Measurements from ENCODE around the gene SYPL2.
"Not testable (repeated sequence)": the region's sequence is repeated elsewhere in the genome, so short reads cannot be mapped to it uniquely, and the experiment has no call there.

The SYPL2 gene

GRCh38 chr1:109468903-109469302 is 2.6 kb downstream of the SYPL2 start:
- Histone ChIP-seq H3K4me2 (no peak overlapping the region), H3K9me3 (peaks cover 16% of the 10 kb centered on the region), H3K36me3 (no peaks in the 10 kb centered on the region), H3K4me3 (no peak overlapping the region), H3K9ac (no peak overlapping the region), H3K4me1 (peaks cover 9% of the 10 kb centered on the region; the same call in 1 of the 2 replicates), H3K27ac (no peak overlapping the region), H4K20me1 (no peaks in the 10 kb centered on the region), H3K27me3 (peaks cover 60% of the 10 kb centered on the region)
- TF ChIP-seq Cebpa-rat (IDR thresholded peaks at IDR 0.05) = no peak

- Histone ChIP-seq H3K4me2 (no peak overlapping the region), H3K36me3 (no peaks in the 10 kb centered on the region), H3K9me3 (peaks cover 16% of the 10 kb centered on the region), H3K27me3 (peaks cover 50% of the 10 kb centered on the region), H3K4me3 (no peak overlapping the region), H4K20me1 (no peaks in the 10 kb centered on the region), H3K27ac (no peak overlapping the region), H3K4me1 (peaks cover 9% of the 10 kb centered on the region; the same call in 1 of the 2 replicates), H3K9ac (no peak overlapping the region)
- TF ChIP-seq Cebpa-rat (IDR thresholded peaks at IDR 0.05) = no peak
These were observed 3.9 kb downstream of the SYPL2 start for GRCh38 chr1:109470245-109470644.

GRCh38 chr1:109472779-109473178 is 6.4 kb downstream of the SYPL2 start:
- Histone ChIP-seq H3K4me2 (no peak overlapping the region), H3K27ac (no peak overlapping the region), H3K9me3 (no peaks in the 10 kb centered on the region), H3K27me3 (peaks cover 24% of the 10 kb centered on the region), H4K20me1 (no peaks in the 10 kb centered on the region), H3K4me1 (no peaks in the 10 kb centered on the region), H3K4me3 (no peak overlapping the region), H3K36me3 (no peaks in the 10 kb centered on the region), H3K9ac (no peak overlapping the region)
- no peak for TF ChIP-seq Cebpa-rat (IDR thresholded peaks at IDR 0.05)

- not testable (repeated sequence) for H3K36me3 ChIP-seq, H3K4me2 ChIP-seq, H3K9me3 ChIP-seq, H3K27ac ChIP-seq, H3K4me1 ChIP-seq, H4K20me1 ChIP-seq, H3K4me3 ChIP-seq, H3K9ac ChIP-seq
- H3K27me3 ChIP-seq = peaks cover 17% of the 10 kb centered on the region
These were observed 7.1 kb downstream of the SYPL2 start for GRCh38 chr1:109473284-109474057.

- Histone ChIP-seq H3K4me3 (no peak overlapping the region), H3K4me2 (no peak overlapping the region), H3K27ac (no peak overlapping the region), H4K20me1 (no peaks in the 10 kb centered on the region), H3K4me1 (no peaks in the 10 kb centered on the region), H3K27me3 (peaks cover 10% of the 10 kb centered on the region), H3K9ac (no peak overlapping the region), H3K9me3 (no peaks in the 10 kb centered on the region), H3K36me3 (no peaks in the 10 kb centered on the region)
- TF ChIP-seq Cebpa-rat (IDR thresholded peaks at IDR 0.05) = no peak
These were observed 8.4 kb downstream of the SYPL2 start for GRCh38 chr1:109474697-109475096.

GRCh38 chr1:109475261-109475660 is 8.9 kb downstream of the SYPL2 start:
- Histone ChIP-seq H3K4me3 (no peak overlapping the region), H3K36me3 (no peaks in the 10 kb centered on the region), H3K9me3 (no peaks in the 10 kb centered on the region), H4K20me1 (no peaks in the 10 kb centered on the region), H3K27ac (no peak overlapping the region), H3K9ac (no peak overlapping the region), H3K27me3 (peaks cover 5% of the 10 kb centered on the region), H3K4me1 (no peaks in the 10 kb centered on the region), H3K4me2 (no peak overlapping the region)
- no peak for TF ChIP-seq Cebpa-rat (IDR thresholded peaks at IDR 0.05)

- H3K4me3 ChIP-seq = no peak overlapping the region
- no peaks in the 10 kb centered on the region for H3K9me3 ChIP-seq
- no peak overlapping the region for H3K27ac ChIP-seq
- no peak for TF ChIP-seq Cebpa-rat (IDR thresholded peaks at IDR 0.05)
- H3K27me3 ChIP-seq = no peaks in the 10 kb centered on the region
- H3K4me2 ChIP-seq = no peak overlapping the region
- H3K36me3 ChIP-seq = no peaks in the 10 kb centered on the region
- no peak overlapping the region for H3K9ac ChIP-seq
- H4K20me1 ChIP-seq = no peaks in the 10 kb centered on the region
- no peaks in the 10 kb centered on the region for H3K4me1 ChIP-seq
These were observed 10.5 kb downstream of the SYPL2 start for GRCh38 chr1:109476825-109477224.

- Histone ChIP-seq H3K4me3 (no peak overlapping the region), H3K9ac (no peak overlapping the region), H3K27me3 (no peaks in the 10 kb centered on the region), H4K20me1 (no peaks in the 10 kb centered on the region), H3K9me3 (no peaks in the 10 kb centered on the region), H3K4me2 (no peak overlapping the region), H3K4me1 (peaks cover 1% of the 10 kb centered on the region), H3K27ac (no peak overlapping the region), H3K36me3 (no peaks in the 10 kb centered on the region)
- TF ChIP-seq Cebpa-rat (IDR thresholded peaks at IDR 0.05) = no peak
These were observed 11.5 kb downstream of the SYPL2 start for GRCh38 chr1:109477821-109478220.

- no peaks in the 10 kb centered on the region for H4K20me1 ChIP-seq
- H3K9ac ChIP-seq = no peak overlapping the region
- peaks cover 6% of the 10 kb centered on the region for H3K4me1 ChIP-seq
- no peak overlapping the region for H3K27ac ChIP-seq
- no peak overlapping the region for H3K4me2 ChIP-seq
- H3K9me3 ChIP-seq = no peaks in the 10 kb centered on the region
- no peaks in the 10 kb centered on the region for H3K36me3 ChIP-seq
- H3K27me3 ChIP-seq = no peaks in the 10 kb centered on the region
- no peak overlapping the region for H3K4me3 ChIP-seq
- no peak for TF ChIP-seq Cebpa-rat (IDR thresholded peaks at IDR 0.05)
These were observed 12.5 kb downstream of the SYPL2 start for GRCh38 chr1:109478806-109479205.

GRCh38 chr1:109479311-109479710 is 13.0 kb downstream of the SYPL2 start:
- no peak overlapping the region for H3K4me3 ChIP-seq
- H3K9ac ChIP-seq = no peak overlapping the region
- H3K27me3 ChIP-seq = no peaks in the 10 kb centered on the region
- no peak overlapping the region for H3K4me2 ChIP-seq
- H3K4me1 ChIP-seq = peaks cover 6% of the 10 kb centered on the region
- no peaks in the 10 kb centered on the region for H3K9me3 ChIP-seq
- H3K36me3 ChIP-seq = no peaks in the 10 kb centered on the region
- H3K27ac ChIP-seq = no peak overlapping the region
- TF ChIP-seq Cebpa-rat (IDR thresholded peaks at IDR 0.05) = no peak
- no peaks in the 10 kb centered on the region for H4K20me1 ChIP-seq

- Histone ChIP-seq H3K4me2 (no peak overlapping the region), H3K4me3 (no peak overlapping the region), H3K4me1 (peaks cover 12% of the 10 kb centered on the region), H4K20me1 (no peaks in the 10 kb centered on the region), H3K9me3 (no peaks in the 10 kb centered on the region), H3K27me3 (no peaks in the 10 kb centered on the region), H3K9ac (no peak overlapping the region), H3K27ac (no peak overlapping the region), H3K36me3 (no peaks in the 10 kb centered on the region)
- TF ChIP-seq Cebpa-rat (IDR thresholded peaks at IDR 0.05) = no peak
These were observed 13.6 kb downstream of the SYPL2 start for GRCh38 chr1:109479901-109480300.

Data from BLaER1 (cell line).